Cortex of kidney (tissue), 1 donor: ENCODE results near the gene PDK3.
A peak's percentile ranks its signal among the peaks of the same experiment; 100 is the strongest.

ENCODE experiments used
- DNase-seq: peaks from one replicate; lab custom pipeline; 2025; lab: John Stamatoyannopoulos, UW

The PDK3 gene

DNA sequence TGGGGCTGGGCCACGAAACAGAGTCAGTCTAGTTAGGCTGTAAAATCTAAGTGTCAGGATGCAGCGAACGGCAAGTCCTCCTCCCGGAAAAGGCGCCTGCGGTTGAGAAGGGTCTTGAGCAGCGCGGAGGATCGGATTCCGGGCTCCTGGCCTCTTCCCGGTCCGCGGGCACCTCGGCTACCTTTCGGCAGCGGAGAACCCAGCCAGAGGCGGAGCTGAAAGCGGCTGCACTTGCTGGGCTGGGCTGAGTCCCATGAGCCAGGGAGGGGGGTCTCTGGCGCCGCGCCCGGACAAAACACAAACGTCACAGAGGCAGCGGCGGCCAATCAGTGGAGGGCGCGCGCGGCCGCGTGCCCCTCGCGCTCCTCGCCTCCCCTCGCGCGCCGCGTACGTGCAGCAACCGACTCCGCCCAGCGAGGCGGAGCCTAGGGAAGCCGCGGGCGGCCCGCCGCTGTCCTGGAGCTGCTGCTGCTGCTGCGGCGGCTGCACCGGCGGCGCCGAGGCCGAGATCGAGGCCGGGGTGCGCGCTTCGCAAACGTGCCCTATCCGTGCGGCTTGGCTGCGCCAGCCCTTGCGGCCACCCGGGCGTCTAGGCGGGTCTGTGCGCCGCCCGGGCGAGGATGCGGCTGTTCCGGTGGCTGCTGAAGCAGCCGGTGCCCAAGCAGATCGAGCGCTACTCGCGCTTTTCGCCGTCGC lies at the start of gene PDK3:
PDK3 (plus strand) TSS at position 451 of the 696 bp plus-strand sequence; CDS start at position 621, 170 bp downstream.
- peak; percentile 9 for DNase-seq

DNA sequence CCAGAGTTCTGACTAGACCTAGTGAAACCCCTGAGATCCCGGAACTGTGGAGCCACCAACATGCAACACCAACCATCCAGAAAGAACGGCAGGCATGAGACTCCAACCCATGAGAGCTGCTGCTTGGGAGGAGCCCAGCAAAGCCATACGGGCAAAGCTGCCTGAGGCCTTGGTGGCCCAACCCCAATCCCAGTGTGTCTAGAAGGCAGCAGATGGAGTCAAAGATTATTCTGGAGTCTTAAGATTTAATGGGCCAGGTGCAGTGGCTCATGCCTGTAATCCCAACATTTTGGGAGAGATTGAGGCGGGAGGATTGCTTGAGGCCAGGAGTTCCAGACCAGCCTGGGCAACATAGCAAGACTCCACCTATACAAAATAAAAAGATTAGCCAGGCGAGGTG lies 49.2 kb upstream of the PDK3 start:
- DNase-seq: no peak

DNA sequence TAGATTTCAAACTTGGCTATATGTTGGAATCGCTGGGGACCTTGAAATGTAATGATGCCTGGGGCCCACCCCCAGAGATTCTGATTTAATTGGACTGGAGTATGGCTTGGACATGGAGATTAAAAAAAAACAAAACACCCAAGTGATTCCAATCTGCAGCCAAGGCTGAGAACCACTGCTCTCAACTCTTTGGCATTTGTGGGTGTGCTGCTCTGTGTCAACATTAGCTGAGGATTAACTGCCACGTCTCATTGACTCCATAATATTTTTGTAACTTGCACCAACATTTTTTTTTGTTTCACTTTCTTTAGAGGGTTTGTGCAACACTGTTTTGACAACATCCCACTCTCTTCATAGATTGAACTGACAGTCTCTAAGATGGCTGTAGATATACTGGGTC lies 41.1 kb upstream of the PDK3 start:
- DNase-seq: no peak

DNA sequence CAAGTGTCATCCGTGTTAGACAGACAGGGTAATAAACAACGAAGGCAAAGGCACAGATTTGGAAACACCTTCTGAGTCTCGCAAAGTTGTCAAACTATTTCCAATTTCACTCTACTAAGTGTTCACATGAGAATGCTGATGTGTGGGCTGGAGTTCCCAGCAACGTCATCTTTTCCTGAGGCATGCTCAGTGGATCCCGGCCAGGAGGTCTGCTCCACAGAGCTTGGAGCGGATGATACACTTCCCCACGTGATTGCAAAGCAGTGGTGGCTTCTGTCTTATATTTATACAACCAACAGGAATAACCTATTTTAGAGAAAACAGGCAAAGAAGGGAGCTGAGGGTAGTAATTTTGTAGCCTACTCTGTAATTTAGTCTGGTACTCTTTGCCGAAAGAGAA lies 40.1 kb upstream of the PDK3 start:
- DNase-seq: no peak

DNA sequence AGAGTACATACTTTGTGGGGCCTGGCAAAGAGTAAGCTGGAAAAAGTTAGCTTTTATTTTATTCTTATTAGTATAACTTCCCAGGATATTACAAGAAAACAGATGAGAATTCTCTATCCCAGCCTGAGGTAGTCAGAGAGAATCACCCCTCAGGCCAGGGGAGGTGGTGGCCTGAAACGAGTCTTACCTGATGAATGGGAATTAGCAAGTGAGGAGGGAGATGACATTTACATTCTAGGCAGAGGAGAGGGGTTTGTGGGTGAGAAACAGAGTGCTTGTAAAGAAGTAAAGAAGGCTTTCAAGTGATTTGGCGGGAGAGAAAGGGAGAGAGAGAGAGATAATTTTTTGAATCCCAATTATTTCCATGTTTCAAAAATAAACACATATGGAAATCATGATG lies 39.3 kb upstream of the PDK3 start:
- DNase-seq: no peak

DNA sequence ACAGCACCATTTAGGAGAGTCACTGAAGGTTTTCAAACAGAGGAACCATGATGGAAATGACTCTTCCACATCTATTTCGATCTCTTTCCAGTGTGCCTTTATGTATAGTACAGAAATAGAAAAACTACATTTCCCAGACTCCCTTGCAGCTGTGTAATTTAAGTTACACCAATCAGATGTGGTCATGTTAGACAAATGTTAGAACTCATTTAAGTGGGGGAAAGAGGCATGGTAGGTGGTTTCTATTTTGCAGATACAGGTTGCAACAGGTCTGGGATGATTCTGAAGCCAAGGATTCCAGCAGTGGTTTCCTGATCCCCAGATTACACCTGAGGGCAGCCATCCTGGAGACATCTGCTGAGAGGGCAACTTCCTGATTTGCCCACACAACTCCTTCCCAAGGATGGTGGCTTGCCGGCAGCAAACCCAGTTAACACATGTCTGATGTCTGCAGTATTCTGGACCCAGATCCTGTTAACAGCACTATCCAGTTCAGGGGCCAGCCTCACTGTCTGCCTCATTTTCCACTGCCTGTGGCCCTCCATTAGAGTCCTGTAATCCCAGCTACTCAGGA lies 38.7 kb upstream of the PDK3 start:
- no peak for DNase-seq

DNA sequence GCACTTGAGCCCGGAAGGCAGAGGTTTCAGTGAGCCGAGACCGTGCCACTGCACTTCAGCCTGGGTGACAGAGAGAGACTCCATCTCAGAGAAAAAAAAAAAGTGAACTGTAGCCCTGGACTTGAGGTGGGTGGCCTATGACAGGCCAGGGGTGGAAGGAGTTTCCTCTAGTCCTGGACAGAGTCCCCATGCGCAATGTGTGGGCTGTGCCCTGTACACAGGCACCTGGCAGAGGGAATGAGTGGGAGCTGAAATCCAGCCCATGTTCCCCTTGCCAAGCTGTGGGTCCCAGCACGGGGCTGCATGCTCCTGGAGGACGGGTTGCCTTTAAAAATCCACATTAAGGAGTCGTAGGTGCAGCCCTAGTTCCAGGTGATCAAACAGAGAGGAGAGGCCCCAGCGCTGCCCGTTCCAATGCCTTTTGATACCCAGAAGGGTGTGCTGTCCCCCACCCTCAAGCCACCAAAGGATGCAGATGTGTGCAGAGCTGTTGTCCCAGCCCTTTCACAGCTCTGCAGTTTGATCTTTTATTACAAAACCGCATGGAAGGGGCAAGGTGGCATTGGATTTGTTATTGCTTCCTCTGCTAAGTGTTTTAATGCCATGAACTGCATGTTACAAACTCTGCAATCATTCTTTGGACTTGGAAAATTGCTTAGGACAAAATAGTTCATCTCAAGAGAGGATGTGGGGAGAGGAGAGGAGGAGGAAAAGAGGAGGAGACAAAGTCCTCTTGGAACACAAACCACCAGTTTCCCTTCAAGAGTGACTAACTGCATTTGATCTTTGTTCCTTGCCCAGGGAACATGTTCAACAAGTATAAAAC lies 38.0 kb upstream of the PDK3 start:
- DNase-seq: no peak

DNA sequence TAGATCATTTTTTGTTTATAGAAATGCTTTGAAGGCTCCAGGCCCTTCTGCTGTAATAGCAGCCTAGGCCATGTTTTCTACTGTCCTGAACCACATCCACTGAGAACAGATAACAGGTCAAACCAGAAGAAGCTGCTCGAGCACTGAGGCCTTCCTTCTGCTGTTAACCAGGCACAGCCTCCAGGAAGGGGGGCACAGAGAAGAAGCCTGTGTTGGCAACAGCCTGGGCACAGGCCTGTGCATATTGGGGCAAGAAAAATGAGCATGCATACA lies 37.4 kb upstream of the PDK3 start:
- no peak for DNase-seq

DNA sequence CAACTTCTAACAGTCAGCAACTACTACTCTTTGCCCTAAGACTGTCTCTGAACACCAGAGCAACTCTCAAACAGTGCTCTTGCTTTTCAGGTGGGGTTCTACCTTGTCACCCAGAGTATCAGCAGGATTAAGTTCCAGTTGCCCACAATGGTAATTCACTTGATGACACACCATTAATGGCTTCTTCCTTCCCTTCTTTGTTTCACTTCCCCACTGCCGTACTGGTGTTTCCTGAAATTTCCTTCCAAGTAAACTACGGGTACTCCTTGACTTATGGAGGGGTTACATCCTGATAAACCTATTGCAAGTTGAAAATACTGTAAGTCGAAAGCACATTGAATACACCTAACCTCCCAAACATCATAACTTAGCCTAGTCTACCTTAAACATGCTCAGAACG lies 36.6 kb upstream of the PDK3 start:
- no peak for DNase-seq

DNA sequence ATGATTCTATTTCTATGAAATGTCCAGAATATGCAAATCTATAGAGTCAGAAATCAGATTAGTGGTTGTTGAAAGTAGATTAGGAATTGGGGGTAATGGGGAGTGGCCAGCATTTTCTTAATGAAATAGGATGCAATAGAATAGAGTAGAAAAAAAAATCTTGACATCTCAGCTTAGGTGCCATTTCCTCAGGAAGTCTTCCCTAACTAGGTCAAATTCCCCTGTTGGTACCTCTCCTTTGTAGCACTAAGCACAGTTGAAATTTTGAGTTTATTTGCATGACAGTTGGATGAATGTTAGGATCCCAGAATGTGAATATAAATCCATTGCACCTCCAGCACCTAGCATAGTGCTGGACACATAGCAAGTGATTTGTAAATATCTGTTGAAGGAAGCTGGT lies 30.0 kb upstream of the PDK3 start:
- no peak for DNase-seq

DNA sequence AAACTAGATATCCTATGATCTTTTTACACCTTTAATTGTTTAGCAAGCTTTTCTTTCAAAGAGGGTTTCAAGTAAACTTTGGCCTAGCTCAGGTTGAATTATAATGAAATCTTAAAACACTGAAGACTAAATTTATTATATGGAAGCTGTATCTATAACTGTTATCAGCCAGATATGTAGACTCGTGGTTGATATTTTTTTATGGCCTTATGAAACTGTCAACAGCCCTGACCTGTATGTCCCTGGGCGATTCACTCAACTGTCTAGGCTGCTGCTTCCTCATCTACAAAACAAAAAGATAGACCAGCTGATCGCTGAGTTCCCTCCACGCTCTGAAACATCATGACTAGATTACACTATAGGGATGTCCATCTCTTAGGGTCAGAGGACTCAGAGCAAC lies 21.2 kb upstream of the PDK3 start:
- DNase-seq: no peak

DNA sequence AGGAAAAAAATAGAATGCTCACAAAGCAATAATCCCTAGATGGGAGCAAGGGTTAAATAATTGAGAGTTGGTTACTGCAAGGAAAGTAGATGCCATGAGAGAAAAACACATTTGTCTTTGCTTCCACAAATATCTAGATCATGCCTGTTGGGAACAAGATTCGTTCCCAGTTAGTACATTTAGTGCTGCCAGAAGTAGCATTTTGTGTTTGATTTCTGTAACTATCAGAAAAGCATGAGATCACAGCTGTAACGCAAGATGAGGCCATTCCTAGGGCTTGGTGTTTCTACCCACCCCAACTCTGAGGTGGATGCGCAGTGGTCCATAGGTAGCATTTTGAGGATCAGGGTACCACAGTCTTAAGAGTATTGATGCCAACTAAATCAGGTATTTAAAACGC lies 20.4 kb upstream of the PDK3 start:
- no peak for DNase-seq

DNA sequence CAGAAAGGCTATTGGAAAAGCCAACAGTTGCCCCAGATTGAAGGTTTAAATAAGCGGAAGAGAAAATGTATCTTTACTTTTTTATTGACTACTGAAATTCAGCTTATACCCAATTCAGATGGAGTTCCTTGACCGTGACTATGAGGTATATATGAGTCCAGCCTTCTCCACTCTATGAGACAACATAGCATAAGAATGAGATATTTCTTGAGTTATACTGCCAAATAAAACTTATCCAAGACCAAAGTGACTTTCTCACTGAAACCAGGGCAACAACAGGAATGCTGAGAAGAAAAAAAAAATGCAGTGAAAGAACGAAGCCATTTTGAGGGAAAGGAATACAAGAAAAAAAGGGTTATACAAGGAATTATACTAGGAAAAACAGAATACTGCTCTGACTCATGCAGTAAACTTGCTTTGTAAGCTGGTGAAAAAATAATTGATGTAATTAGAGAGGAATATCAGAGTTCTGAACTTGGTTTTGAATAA lies 16.3 kb upstream of the PDK3 start:
- no peak for DNase-seq

DNA sequence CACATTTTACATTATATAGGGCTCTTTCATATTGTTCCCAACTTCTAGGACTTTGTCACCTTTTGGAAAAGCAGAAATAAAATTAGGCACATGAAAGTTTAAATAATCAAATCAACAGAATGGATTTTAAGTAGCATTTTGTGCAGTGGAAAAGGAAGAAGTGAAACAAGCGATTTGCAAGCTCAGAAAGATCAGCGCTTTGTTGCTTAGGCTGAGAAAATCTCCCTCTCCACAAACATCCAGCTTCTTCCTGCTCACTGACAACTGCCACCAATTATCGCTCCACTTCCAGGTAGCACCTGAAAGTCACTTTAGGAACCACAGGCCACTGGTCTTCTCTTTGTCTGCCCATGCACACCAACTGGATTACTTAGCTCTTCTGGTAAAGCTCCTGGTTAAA lies 2.0 kb upstream of the PDK3 start:
- DNase-seq: no peak

DNA sequence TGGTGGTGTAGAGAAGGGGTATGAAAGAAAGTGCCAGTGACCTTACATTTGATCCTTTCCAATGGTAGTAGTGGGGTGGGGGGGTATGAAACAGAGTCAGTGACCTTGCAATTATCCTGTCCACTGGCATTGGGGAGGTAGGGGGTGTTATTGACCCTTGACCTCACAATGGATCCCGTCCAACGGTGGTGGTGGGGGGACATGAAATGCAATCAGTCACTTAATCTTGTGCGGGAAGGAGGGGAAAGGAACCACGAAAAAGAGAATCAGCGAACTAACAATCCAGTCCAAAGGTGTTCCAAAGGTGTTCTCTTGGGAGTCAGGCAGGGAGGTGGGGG lies 619 bp upstream of the PDK3 start:
- no peak for DNase-seq

DNA sequence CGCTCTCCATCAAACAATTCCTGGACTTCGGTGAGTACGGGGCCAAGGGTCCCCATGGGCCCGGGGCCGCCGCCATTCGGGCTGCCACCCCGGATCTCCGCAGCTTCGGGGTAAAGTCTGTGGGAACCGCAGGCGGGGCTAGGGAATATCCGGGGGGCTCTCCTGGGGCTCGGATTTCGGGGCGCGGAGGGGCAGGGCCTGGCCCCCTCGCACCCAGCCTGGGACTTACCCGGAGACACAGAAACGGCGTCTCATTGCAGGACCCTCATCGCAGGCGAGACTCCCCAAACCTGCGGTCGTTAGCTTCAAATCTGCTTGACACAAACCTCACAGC lies 413 bp downstream of the PDK3 start:
- DNase-seq: no peak

DNA sequence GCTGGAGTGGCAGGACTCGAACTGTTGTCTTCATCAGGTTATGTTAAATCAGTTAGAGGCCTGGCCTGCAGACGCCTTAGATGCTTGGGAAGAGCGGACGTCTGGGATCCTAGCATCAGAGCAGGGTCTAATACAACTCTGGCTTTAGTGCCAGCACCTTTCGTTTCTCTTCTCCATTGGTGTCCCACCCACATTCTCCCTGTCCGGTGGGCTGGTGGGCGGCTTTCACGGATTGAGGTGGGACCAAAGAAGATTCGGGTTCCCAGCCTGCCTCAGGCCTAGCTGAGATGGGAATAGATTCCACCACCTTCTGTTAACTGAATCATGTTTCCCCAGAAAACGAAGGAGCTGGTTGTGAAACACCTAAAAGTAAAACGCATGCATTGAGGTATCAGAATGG lies 939 bp downstream of the PDK3 start:
- DNase-seq: no peak

DNA sequence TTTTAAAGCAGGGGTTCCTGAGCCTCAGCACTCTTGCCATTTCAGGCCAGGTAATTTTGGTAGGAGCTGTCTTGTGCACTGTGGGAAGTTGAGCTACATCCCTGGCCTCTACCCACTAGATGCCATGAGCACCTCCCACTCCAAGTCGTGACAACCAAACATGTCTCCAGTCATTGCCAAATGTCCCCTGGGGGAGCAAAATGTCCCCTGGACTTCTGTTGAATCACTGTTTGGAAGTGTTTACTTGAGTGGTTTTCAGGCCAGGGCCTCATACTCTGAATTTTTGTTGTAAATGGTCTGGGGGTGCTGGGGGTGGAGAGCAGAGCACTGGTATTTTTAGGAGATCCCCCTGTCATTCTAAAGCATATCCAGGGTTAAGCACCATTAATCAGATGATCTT lies 3.2 kb downstream of the PDK3 start:
- no peak for DNase-seq

DNA sequence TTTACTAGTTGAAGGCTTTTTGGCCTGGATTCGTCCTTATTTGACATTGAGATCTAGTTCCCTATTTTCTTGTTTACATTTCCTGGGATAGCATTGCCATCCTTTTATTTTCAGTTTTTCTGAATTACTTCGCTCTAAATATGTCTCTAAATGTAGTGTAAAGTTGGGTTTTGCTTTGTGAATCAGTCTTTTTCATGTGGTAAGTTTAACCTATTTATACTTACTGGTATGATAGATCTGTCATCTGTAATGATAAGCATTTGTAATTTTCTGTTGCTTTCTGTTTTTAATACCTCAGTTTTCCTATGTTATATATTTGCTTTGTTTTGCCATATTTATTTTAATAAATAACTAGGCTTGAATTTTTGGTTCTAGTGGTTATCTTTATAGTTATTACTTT lies 6.7 kb downstream of the PDK3 start:
- no peak for DNase-seq

DNA sequence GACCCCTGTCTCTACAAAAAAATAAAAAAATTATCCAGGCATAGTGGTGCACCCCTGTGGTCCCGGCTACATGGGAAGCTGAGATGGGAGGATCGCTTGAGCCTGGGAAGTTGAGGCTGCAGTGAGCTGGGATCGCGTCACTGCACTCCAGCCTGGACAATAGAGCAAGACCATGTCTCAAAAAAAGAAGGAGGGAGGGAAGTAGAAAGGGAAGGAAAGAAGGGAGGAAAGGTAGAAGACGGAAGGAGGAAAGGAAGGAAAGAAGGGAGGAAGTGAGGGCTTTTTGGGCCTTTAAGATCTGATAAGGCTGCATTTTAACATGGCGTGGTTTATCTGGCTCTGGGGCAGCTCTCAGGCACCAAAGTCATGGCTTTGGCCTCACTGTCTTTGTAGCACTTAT lies 10.4 kb downstream of the PDK3 start:
- DNase-seq: no peak

DNA sequence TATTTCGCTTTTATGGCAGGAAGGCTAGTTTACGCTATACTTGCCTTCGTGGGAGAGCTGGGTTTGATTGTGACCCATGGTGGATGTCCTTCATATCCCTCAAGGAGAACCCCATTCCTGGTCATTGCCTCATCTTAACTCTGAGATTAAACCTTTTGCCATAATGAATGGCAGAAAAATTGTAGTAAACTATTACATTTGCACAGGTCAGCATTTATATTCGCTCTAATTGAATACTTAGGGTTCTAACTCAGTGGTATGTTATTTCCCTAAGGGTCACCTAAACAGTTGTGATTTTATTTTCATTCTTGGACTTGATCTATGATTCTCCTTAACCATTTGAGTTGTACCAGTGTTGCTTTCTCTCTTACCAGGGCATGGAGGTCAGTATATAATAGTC lies 13.4 kb downstream of the PDK3 start:
- no peak for DNase-seq

DNA sequence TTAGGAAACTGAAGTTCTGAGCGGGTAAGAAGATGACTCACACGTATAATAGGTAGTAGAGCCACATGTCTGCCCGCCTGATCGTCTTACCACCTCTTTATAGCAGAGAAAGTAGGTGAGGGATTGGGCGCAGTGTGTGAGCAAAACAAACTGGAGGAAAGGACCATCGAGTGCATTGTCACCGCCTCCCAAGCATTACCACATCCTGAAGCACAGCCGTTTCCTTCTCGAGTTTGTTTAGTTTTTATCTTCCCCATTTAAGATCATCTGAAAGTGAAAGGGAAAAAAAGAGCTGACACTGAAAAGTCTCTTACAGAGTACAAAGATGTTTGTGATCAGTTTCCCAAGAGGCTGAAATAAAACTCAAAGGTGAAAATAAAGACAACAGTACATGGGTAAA lies 14.8 kb downstream of the PDK3 start:
- DNase-seq: no peak

DNA sequence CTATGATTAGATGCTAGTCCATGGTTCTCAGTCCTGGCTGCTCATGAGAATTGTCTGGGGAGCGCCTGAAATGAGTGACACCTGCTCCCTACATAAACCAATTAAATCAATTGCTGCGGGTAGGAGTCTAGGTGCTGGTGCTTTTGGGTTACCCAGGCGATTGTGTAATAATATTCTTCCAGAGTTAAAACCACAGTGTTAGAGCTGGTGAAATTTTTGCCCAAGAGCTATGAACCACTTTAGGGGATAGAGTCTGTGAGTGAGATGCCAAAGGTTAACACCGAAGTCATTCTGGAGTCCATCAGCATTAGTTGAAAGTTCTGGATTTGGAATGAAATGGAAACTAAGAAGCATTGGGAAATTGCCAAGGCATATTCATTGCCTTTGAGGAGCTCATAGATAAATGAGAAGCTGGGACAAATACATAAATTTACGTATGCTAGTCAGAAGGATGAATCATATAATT lies 15.3 kb downstream of the PDK3 start:
- DNase-seq: no peak
